Aortic smooth muscle cell (primary cell): ENCODE data around the gene RIPOR3. TPM values are rescaled to one million over a fixed set of nuclear protein-coding genes. Genes with fewer than 3 reads are reported as not detected.

Source experiments
- total RNA-seq: library from RNA; depleted of rRNA; stranded (reverse); fragments of >200 nt; gene quantifications from 2 replicates; pipeline ENCODE4 v1.2.3, GENCODE V29; 2014

The RIPOR3 gene, protein sequence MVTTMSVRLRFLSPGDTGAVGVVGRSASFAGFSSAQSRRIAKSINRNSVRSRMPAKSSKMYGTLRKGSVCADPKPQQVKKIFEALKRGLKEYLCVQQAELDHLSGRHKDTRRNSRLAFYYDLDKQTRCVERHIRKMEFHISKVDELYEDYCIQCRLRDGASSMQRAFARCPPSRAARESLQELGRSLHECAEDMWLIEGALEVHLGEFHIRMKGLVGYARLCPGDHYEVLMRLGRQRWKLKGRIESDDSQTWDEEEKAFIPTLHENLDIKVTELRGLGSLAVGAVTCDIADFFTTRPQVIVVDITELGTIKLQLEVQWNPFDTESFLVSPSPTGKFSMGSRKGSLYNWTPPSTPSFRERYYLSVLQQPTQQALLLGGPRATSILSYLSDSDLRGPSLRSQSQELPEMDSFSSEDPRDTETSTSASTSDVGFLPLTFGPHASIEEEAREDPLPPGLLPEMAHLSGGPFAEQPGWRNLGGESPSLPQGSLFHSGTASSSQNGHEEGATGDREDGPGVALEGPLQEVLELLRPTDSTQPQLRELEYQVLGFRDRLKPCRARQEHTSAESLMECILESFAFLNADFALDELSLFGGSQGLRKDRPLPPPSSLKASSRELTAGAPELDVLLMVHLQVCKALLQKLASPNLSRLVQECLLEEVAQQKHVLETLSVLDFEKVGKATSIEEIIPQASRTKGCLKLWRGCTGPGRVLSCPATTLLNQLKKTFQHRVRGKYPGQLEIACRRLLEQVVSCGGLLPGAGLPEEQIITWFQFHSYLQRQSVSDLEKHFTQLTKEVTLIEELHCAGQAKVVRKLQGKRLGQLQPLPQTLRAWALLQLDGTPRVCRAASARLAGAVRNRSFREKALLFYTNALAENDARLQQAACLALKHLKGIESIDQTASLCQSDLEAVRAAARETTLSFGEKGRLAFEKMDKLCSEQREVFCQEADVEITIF
- 0.12 and 0.13 TPM in 2 replicates for total RNA-seq

GRCh38 chr20:50690650-50691572, at the start of gene RIPOR3:
RIPOR3 (minus strand) TSS chr20:50691542; CDS start chr20:50691128, 414 bp downstream.

DNA sequence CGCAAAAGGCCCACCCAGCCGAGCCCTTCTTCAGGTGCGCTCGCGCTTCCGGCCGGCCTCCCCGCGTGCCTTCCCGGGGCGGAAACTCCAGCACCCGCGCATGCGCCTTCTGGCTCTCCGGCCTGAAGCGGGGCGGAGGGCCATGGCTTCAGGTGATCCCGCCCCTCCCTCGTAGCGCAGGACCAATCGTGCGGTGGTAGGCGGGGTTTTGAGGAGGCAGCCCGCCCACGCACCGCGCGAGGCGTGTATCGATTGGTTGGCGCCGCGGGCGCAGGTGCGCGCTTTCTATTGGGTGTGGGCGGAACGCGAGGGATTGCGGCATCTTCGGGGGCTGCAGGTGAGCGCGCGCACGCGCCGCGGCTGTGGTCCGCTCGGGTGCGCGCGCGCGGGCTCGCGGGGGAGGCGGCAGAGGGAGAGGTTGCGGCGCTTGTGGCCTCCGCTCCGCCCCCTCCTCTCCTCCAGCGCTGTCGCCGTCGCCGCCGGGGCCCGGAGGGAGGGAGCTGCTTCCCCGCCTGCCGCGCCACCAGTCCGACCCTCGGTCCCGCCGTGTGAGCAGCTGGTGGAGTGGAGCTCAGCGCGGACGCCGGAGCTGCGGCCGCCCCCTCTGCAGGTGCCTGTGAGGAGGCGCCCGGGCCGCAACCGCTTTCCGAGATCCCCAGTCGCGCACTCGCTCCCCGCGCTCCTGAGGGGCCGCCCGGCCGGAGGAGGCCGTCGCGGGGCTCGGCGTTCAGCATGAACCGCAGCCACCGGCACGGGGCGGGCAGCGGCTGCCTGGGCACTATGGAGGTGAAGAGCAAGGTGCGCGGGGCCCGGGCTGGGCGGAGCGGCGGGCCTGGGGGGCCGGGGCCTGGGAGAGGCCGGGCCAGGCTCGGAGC, 40.0 kb upstream of the RIPOR3 start, which contains the start of gene PARD6B:
TSS of gene PARD6B (plus strand) at position 526 of the 875 bp plus-strand sequence. CDS start at position 733, 207 bp downstream.

Other genes with a start within 250 kb of the RIPOR3 start
- 24.0 and 24.4 TPM in 2 replicates for gene PTPN1, start 181.2 kb downstream of the RIPOR3 start, total RNA-seq
- gene PARD6B, start 40.0 kb upstream of the RIPOR3 start, total RNA-seq, result 0.25 and 0.26 TPM in 2 replicates
- gene BCAS4, start 103.5 kb upstream of the RIPOR3 start, total RNA-seq, result 12.2 and 14.4 TPM in 2 replicates
- 25.2 and 35.9 TPM in 2 replicates for gene ADNP, start 239.9 kb upstream of the RIPOR3 start, total RNA-seq